Measurements from ENCODE around the gene SULT1B1.

Gene SULT1B1

DNA sequence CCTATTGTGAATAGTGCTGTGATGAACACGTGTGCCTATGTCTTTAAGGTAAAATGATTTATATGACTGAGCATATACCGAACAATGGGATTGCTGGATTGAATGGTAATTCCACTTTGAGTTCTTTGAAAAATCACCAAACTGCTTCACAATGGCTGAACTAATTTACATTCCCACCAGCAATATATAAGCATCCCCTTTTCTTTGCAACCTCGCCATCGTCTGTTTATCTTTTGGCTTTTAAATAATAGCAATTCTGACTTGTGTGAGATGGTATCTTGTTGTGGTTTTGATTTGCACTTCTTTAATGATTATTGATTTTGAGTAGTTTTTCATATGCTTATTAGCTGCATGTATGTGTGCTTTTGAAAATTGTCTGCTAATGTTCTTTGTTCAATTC, 75.6 kb downstream of the SULT1B1 start:
- Histone ChIP-seq H3K36me3 (ENCODE audit: insufficient read depth, low read length) (no peaks in the 10 kb centered on the region), H3K9ac (ENCODE audit: low read length) (no peak overlapping the region), H3K27me3 (ENCODE audit: control insufficient read depth in 1 of 2, insufficient read depth in 2 of 2, low read length in 2 of 2) (no peaks in the 10 kb centered on the region), H3K27ac (ENCODE audit: low read depth, low read length) (no peak overlapping the region), H3K9me3 (ENCODE audit: low read length) (no peaks in the 10 kb centered on the region), H3K4me3 (ENCODE audit: low read depth in 1 of 2, low read length in 2 of 2) (no peak overlapping the region), H3K4me1 (ENCODE audit: insufficient read depth, low read length) (no peaks in the 10 kb centered on the region)

Data from muscle layer of colon (tissue), 2 donors.